Neuronal stem cell (in vitro differentiated cells): ENCODE data around the gene CDK5.
A peak's percentile ranks its signal among the peaks of the same experiment; 100 is the strongest.
"Not testable (repeated sequence)": the region's sequence is repeated elsewhere in the genome, so short reads cannot be mapped to it uniquely, and the experiment has no call there.

ENCODE experiments used
- DNase-seq: peaks from one replicate; pipeline ENCODE4 v3.0.0-alpha.2; 2013; ENCODE audit warnings: low spot score
- H2AFZ ChIP-seq: one replicate; pipeline ENCODE4 v1.6.1; 2013; ENCODE audit warnings: mild to moderate bottlenecking, low read length, inconsistent platforms
- H2AK5ac ChIP-seq: 2 replicates; pipeline ENCODE4 v1.6.1; 2013; ENCODE audit warnings: low read depth, mild to moderate bottlenecking, inconsistent platforms, low read length, moderate library complexity, mixed read lengths
- H2BK120ac ChIP-seq: 2 replicates; pipeline ENCODE4 v1.6.1; 2013; ENCODE audit warnings: low read depth, mild to moderate bottlenecking, inconsistent platforms, low read length, moderate library complexity, mixed read lengths
- H2BK12ac ChIP-seq: one replicate; pipeline ENCODE4 v1.6.1; 2013; ENCODE audit warnings: low read length, inconsistent platforms
- H2BK15ac ChIP-seq: 2 replicates; pipeline ENCODE4 v1.6.1; 2013; ENCODE audit warnings: mild to moderate bottlenecking, low read length, inconsistent platforms, mixed read lengths
- H2BK5ac ChIP-seq: one replicate; pipeline ENCODE4 v1.6.1; 2013; ENCODE audit warnings: inconsistent platforms, mild to moderate bottlenecking, low read length, moderate library complexity
- H3K14ac ChIP-seq: one replicate; pipeline ENCODE4 v1.6.1; 2013; ENCODE audit warnings: low read length, inconsistent platforms
- H3K18ac ChIP-seq: 2 replicates; pipeline ENCODE4 v1.6.1; 2013; ENCODE audit warnings: low read length, inconsistent platforms
- H3K23ac ChIP-seq: 2 replicates; pipeline ENCODE4 v1.6.1; 2013; ENCODE audit warnings: low read depth, mild to moderate bottlenecking, mixed read lengths, low read length, inconsistent platforms; ENCODE audit not compliant: poor library complexity
- H3K27ac ChIP-seq: replicated peaks from 3 replicates; pipeline ENCODE4 v1.5.1; 2013; ENCODE audit warnings: low read length, inconsistent platforms
- H3K27me3 ChIP-seq, 3 experiments: 2 replicates each; pipeline ENCODE4 v1.6.1; 2013; ENCODE audit warnings: low read length in 3 of 3, mild to moderate bottlenecking in 2 of 3, inconsistent platforms in 1 of 3, low read depth in 1 of 3, mixed read lengths in 1 of 3, moderate library complexity in 1 of 3; ENCODE audit not compliant: control insufficient read depth in 3 of 3, insufficient read depth in 3 of 3
- H3K36me3 ChIP-seq, 2 donors: replicated peaks in 1 of 2; 2 replicates each; pipeline ENCODE4 v1.6.1; 2013; ENCODE audit warnings: low read length in 2 of 2; ENCODE audit not compliant: control insufficient read depth in 2 of 2, insufficient read depth in 2 of 2
- H3K4ac ChIP-seq: 2 replicates; pipeline ENCODE4 v1.6.1; 2013; ENCODE audit warnings: inconsistent platforms, mild to moderate bottlenecking, low read length, moderate library complexity
- H3K4me1 ChIP-seq, 2 donors: 1 replicate in 1 of 2; 2 replicates in 1 of 2; pipeline ENCODE4 v1.6.1; 2013; ENCODE audit warnings: low read length in 2 of 2, low read depth in 1 of 2; ENCODE audit not compliant: control insufficient read depth in 2 of 2, insufficient read depth in 1 of 2
- H3K4me2 ChIP-seq: one replicate; pipeline ENCODE4 v1.6.1; 2013; ENCODE audit warnings: mild to moderate bottlenecking, low read length, inconsistent platforms; ENCODE audit not compliant: insufficient read depth, poor library complexity, severe bottlenecking
- H3K4me3 ChIP-seq, 2 donors: 2 replicates each; pipeline ENCODE4 v1.5.1; 2013; ENCODE audit warnings: low read length in 2 of 2, mild to moderate bottlenecking in 2 of 2, inconsistent platforms in 1 of 2, moderate library complexity in 1 of 2
- H3K79me1 ChIP-seq: one replicate; pipeline ENCODE4 v1.6.1; 2013; ENCODE audit warnings: low read depth, mild to moderate bottlenecking, inconsistent platforms, low read length, moderate library complexity
- H3K9ac ChIP-seq: one replicate; pipeline ENCODE4 v1.6.1; 2013; ENCODE audit warnings: mild to moderate bottlenecking, low read depth, low read length, inconsistent platforms; ENCODE audit not compliant: poor library complexity
- H3K9me3 ChIP-seq, 2 donors: replicated peaks in 1 of 2; 2 replicates each; pipeline versions ENCODE3 to v1.6.1; 2013; ENCODE audit warnings: low read length in 2 of 2, mild to moderate bottlenecking in 2 of 2, inconsistent platforms in 1 of 2, low read depth in 1 of 2, mixed read lengths in 1 of 2, moderate library complexity in 1 of 2; ENCODE audit not compliant: control insufficient read depth in 2 of 2, insufficient read depth in 1 of 2
- H4K8ac ChIP-seq: one replicate; pipeline ENCODE4 v1.6.1; 2013; ENCODE audit warnings: low read depth, mild to moderate bottlenecking, inconsistent platforms, low read length, moderate library complexity
- H4K91ac ChIP-seq: one replicate; pipeline ENCODE4 v1.6.1; 2013; ENCODE audit warnings: low read length, low read depth, mild to moderate bottlenecking, inconsistent platforms; ENCODE audit not compliant: poor library complexity
- WGBS, 2 donors: extraction: QIAGEN DNeasy Blood & Tissue Kit; methylation state at CpG; one replicate each; pipeline ENCODE4 v1.1.7; 2013; ENCODE audit warnings: missing lambda C conversion rate in 2 of 2, mixed read lengths in 1 of 2; ENCODE audit not compliant: insufficient read length in 2 of 2, insufficient replicate concordance in 1 of 2; ENCODE audit errors: extremely low coverage in 2 of 2; 5-methylcytosine and 5-hydroxymethylcytosine counted together

The CDK5 gene

GRCh38 chr7:151045967-151046366 lies 11.7 kb downstream of the CDK5 start:
- no peak overlapping the region for H4K8ac ChIP-seq
- DNase-seq, result no peak
- H2BK15ac ChIP-seq, result no peak overlapping the region
- H2AK5ac ChIP-seq, result no peak overlapping the region
- H2BK5ac ChIP-seq, result no peak overlapping the region
- no peak overlapping the region for H2AFZ ChIP-seq
- H3K79me1 ChIP-seq, result no peaks in the 10 kb centered on the region
- no peak overlapping the region for H3K27ac ChIP-seq
- H4K91ac ChIP-seq, result no peak overlapping the region
- H3K4me3 ChIP-seq, result peak overlapping the region in 1 of 2 donors; percentile 33
- H3K14ac ChIP-seq, result no peak overlapping the region
- H3K4me2 ChIP-seq, result no peak overlapping the region
- H3K9me3 ChIP-seq, result no peaks in the 10 kb centered on the region
- no CpG with 5 or more reads among the region's 9 CpGs for WGBS, 2 donors
- H3K27me3 ChIP-seq, result peaks cover 0 to 18% (median 5%) of the 10 kb centered on the region in 3 experiments
- peaks cover 6 to 10% of the 10 kb centered on the region in 2 donors for H3K36me3 ChIP-seq
- H2BK120ac ChIP-seq, result no peak overlapping the region
- H3K23ac ChIP-seq, result no peak overlapping the region
- peak overlapping the region; percentile 22 for H2BK12ac ChIP-seq
- H3K9ac ChIP-seq, result no peak overlapping the region
- peaks cover 0 to 2% of the 10 kb centered on the region in 2 donors for H3K4me1 ChIP-seq
- H3K18ac ChIP-seq, result no peak overlapping the region
- no peak overlapping the region for H3K4ac ChIP-seq

- H3K4me1 ChIP-seq, result peaks cover 0 to 2% of the 10 kb centered on the region in 2 donors
- WGBS, 2 donors, result no CpG with 5 or more reads among the region's 11 CpGs
- H3K14ac ChIP-seq, result no peak overlapping the region
- H3K9ac ChIP-seq, result no peak overlapping the region
- no peak overlapping the region for H2BK15ac ChIP-seq
- no peak overlapping the region for H3K23ac ChIP-seq
- H2BK120ac ChIP-seq, result no peak overlapping the region
- no peak for DNase-seq
- no peaks in the 10 kb centered on the region for H3K79me1 ChIP-seq
- H4K91ac ChIP-seq, result no peak overlapping the region
- no peaks in the 10 kb centered on the region for H3K9me3 ChIP-seq
- H3K36me3 ChIP-seq, result peaks cover 6 to 10% of the 10 kb centered on the region in 2 donors
- no peak overlapping the region for H3K4ac ChIP-seq
- H2BK12ac ChIP-seq, result no peak overlapping the region
- no peak overlapping the region for H2BK5ac ChIP-seq
- H4K8ac ChIP-seq, result no peak overlapping the region
- H2AFZ ChIP-seq, result no peak overlapping the region
- no peak overlapping the region for H3K18ac ChIP-seq
- H3K4me3 ChIP-seq, result no peak overlapping the region
- no peak overlapping the region for H3K4me2 ChIP-seq
- H2AK5ac ChIP-seq, result no peak overlapping the region
- peaks cover 0 to 11% (median 0%) of the 10 kb centered on the region in 3 experiments for H3K27me3 ChIP-seq
- no peak overlapping the region for H3K27ac ChIP-seq
Observed at GRCh38 chr7:151045262-151045661, 12.4 kb downstream of the CDK5 start.

GRCh38 chr7:151043959-151044358 lies 13.7 kb downstream of the CDK5 start:
- H4K91ac ChIP-seq, result no peak overlapping the region
- no peaks in the 10 kb centered on the region for H3K79me1 ChIP-seq
- H3K14ac ChIP-seq, result no peak overlapping the region
- H2BK5ac ChIP-seq, result no peak overlapping the region
- DNase-seq, result no peak
- peak overlapping the region; percentile 84 for H3K9ac ChIP-seq
- H3K23ac ChIP-seq, result peak overlapping the region; percentile 65
- H3K36me3 ChIP-seq, result peaks cover 6 to 10% of the 10 kb centered on the region in 2 donors
- H3K4me1 ChIP-seq, result peaks cover 2 to 5% of the 10 kb centered on the region in 2 donors
- no peaks in the 10 kb centered on the region for H3K9me3 ChIP-seq
- H2BK12ac ChIP-seq, result no peak overlapping the region
- no peak overlapping the region for H3K4ac ChIP-seq
- H4K8ac ChIP-seq, result no peak overlapping the region
- H2AK5ac ChIP-seq, result no peak overlapping the region
- no peak overlapping the region for H3K27ac ChIP-seq
- no peak overlapping the region for H2AFZ ChIP-seq
- no peak overlapping the region for H2BK15ac ChIP-seq
- H3K27me3 ChIP-seq, result no peaks in the 10 kb centered on the region
- no peak overlapping the region for H3K18ac ChIP-seq
- no CpG with 5 or more reads among the region's 20 CpGs for WGBS, 2 donors
- H3K4me2 ChIP-seq, result no peak overlapping the region
- H3K4me3 ChIP-seq, result no peak overlapping the region
- H2BK120ac ChIP-seq, result no peak overlapping the region

- not testable (repeated sequence) for H2BK15ac ChIP-seq, H2BK12ac ChIP-seq, H3K9me3 ChIP-seq, H3K4me2 ChIP-seq, H3K27me3 ChIP-seq, DNase-seq, H3K23ac ChIP-seq, H3K79me1 ChIP-seq, H3K4me1 ChIP-seq, H3K4ac ChIP-seq, H2AFZ ChIP-seq, H3K4me3 ChIP-seq, H3K27ac ChIP-seq, H3K14ac ChIP-seq, H3K18ac ChIP-seq, H2AK5ac ChIP-seq, H4K8ac ChIP-seq, H2BK5ac ChIP-seq, H2BK120ac ChIP-seq, H4K91ac ChIP-seq, H3K36me3 ChIP-seq
- H3K9ac ChIP-seq, result peak overlapping the region; percentile 12
- no CpG with 5 or more reads among the region's 10 CpGs for WGBS, 2 donors
Observed at GRCh38 chr7:151043449-151043848, 14.2 kb downstream of the CDK5 start.
